ELF-1 (cell line): ENCODE data around the gene TESK2.

ENCODE experiments used
- DNase-seq: peaks from one replicate; pipeline ENCODE4 v3.0.0-alpha.2; 2016; ENCODE audit warnings: low read depth, low spot score

TESK2 gene

GRCh38 chr1:45375104-45376090 lies 115.6 kb downstream of the TESK2 start:
- DNase-seq: no peak

GRCh38 chr1:45373573-45373972 lies 117.4 kb downstream of the TESK2 start:
- DNase-seq: no peak

- DNase-seq: no peak
These were observed 120.4 kb downstream of the TESK2 start for GRCh38 chr1:45370575-45370974.

- DNase-seq: peak; percentile 37
These were observed 125.9 kb downstream of the TESK2 start for GRCh38 chr1:45365051-45365450.

- DNase-seq: no peak
These were observed 126.7 kb downstream of the TESK2 start for GRCh38 chr1:45364294-45364693.

GRCh38 chr1:45360981-45361380 lies 130.0 kb downstream of the TESK2 start:
- DNase-seq: peak; percentile 75

DNA sequence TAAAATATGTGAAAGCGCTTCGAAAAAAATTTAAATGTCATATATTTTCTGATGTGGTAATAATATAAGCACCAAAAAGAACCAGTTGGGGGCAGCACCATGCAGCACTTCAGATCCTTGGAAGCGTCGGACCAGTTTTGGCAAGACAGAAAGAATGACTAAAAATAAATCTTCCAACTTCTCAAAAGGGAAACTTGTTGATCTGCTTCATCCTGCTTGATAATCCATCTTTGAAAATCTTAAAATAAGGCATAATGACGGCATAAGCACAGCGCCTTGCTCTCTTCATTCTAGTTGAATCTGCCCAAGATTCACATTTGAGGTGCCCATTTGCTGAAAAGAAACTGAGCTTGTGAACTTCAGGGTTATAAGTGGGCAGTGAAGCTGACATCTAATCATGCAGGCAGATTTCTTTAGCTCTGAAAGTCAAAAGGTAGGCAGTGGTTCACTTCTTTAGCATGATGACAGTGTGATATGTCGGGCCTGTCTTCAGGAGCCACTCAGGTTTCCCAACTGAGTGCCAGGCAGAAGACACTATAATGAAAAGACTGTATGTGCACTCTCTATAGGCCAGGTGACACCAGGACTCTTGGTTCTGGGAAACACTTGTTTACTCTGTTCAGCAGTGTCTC lies 131.0 kb downstream of the TESK2 start:
- DNase-seq: peak; percentile 31

DNA sequence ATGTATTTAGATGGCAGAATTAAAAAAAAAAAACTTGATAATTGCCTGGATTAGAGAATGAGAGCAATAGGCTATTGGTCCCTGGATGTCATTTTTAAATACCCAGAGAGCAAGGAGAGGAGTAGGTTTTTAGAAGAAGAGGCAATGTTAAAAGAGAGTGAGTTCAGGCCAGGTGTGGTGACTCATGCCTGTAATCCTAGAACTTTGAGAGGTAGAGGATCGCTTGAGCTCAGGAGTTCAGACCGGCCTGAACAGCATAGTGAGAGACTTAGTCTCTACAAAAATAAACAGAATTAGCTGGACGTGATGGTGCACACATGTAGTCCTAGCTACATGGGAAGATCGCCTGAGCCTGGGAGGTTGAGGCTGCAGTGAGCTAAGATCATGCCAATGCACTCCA lies 134.8 kb downstream of the TESK2 start:
- DNase-seq: no peak

GRCh38 chr1:45355683-45356082 lies 135.3 kb downstream of the TESK2 start:
- DNase-seq: no peak

GRCh38 chr1:45354838-45355237 lies 136.1 kb downstream of the TESK2 start:
- no peak for DNase-seq

DNA sequence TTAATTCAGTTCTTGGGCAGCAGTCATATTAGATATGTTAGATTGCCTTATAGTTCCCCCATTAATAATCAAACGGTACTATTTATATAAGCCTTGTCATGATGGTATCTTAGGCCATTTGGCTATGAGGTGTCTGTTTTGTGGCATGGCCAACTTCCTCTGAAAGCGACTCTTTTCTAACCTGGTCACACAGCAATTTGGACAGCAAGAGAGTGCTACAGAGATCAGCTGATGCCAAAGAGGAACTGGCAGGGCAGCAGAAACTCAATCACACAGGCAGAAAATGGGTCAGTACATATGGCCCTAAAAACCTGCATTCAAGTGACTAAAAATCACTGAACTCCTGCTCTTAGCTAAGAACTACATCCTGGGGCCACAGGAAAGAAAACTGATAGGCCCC lies 137.3 kb downstream of the TESK2 start:
- no peak for DNase-seq

DNA sequence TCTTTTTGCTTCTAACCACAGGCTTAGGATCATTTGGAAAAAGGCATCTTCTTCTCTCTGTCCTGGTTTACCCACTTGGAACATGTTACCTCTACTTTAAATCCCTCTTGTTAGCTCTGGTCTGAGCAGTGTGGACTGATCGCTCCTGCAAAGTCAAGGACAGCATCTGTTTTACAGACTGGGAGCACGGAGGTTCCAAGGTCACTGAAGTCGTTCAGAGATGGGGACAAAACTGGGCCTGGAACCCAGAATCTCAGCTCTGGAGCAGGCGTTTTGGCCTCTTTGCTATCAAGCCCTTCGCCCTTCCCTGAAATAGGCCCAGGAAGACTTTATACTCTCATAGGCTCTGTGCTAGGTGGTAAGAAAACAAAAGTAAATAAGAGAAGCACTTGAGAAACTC lies 139.5 kb downstream of the TESK2 start:
- DNase-seq: no peak

DNA sequence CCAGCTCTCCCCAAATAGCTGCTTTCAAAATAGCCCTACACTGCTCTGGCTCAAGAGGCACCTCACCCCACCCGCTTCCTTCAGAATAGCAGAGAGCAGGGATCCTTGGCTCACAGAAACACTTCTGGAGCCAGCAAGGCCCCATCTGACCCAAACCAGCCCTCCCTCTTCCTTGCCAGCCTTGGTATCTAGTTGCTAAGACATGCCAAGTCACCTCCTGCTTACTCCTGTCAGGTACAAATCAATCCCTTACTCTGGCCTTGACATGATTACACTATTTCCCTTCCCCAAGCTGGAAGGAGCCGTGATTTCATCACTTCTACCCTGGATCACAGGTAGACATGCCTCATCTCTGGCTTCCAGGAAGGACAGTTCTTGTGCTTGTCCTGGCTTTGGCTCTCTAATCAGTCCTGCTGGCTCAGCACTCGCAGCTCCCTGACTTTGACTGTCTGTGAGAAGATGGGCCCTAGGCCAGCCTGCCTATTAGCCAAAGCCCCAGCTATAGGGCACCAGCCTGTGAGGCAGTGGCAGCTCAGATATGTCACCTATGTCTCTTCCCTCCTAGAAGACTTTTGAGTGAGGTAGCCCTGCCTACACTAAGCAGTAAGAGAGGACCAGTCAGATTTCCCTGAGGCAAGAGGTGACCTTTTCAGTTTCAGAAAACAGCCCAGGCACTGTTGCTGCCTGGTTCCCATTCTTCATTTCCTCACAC lies 141.8 kb downstream of the TESK2 start:
- DNase-seq: peak; percentile 58

- DNase-seq: no peak
These were observed 142.4 kb downstream of the TESK2 start for GRCh38 chr1:45348609-45348965.

GRCh38 chr1:45348020-45348419 lies 142.9 kb downstream of the TESK2 start:
- DNase-seq: no peak

DNA sequence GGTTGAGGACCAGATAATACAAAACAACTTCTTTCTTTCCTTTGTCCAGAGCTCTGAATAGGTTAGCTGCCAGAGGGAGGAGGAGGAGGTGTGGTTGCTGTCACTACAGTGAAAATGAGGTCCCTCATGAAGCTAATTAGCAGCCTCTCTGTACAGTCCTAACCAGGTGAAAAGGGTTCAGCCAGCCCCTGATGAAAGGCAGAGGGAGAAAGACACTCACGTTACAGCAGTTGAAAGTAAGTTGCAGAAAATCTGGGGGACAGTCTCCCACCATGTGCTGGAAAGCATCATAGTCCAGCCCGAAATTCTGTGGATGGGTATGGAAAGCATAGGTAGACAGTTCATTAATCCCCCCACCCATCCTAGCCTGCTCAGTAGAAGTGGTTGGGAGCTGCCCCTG lies 144.5 kb downstream of the TESK2 start:
- DNase-seq: no peak

GRCh38 chr1:45345014-45345413 lies 145.9 kb downstream of the TESK2 start:
- DNase-seq: no peak

GRCh38 chr1:45344499-45344898 lies 146.5 kb downstream of the TESK2 start:
- no peak for DNase-seq

GRCh38 chr1:45340816-45341466 lies 150.0 kb downstream of the TESK2 start:
- no peak for DNase-seq

- DNase-seq: peak; percentile 97
These were observed 151.0 kb downstream of the TESK2 start, which contains the start of the genes MUTYH and TOE1 for GRCh38 chr1:45339789-45340558. Gene MUTYH (minus strand): TSS chr1:45340440. CDS start chr1:45334505, 5,935 bp downstream. Gene TOE1 (plus strand): TSS chr1:45340170. CDS start chr1:45340253, 83 bp downstream.
